Calu3 (cell line): Measurements from ENCODE around the gene ENPP7. TPM values are rescaled to one million over a fixed set of nuclear protein-coding genes. Genes with fewer than 3 reads are reported as not detected.

Experiments
- BruUV-seq: library from RNA; stranded (reverse); fragments of 400-500 nt; replicated peaks from 2 replicates; lab custom pipeline; 2021; lab: Mats Ljungman, UMichigan
- CTCF ChIA-PET: fragments of 300-600 bp; sonication (Branson Sonifier 250); formaldehyde crosslinking; loops from one replicate; lab custom pipeline; 2022; ENCODE audit warnings: antibody characterized with exemption; lab: Charles Lee
- DNase-seq: peaks from one replicate; pipeline ENCODE4 v3.0.0; 2022
- H3K27ac Mint-ChIP-seq: one replicate; pipeline ENCODE4 v1.8.0; 2022; ENCODE audit warnings: mixed read lengths; ENCODE audit not compliant: unreplicated experiment
- H3K27me3 Mint-ChIP-seq: one replicate; pipeline ENCODE4 v1.8.0; 2022; ENCODE audit warnings: mixed read lengths; ENCODE audit not compliant: unreplicated experiment
- H3K36me3 Mint-ChIP-seq: one replicate; pipeline ENCODE4 v1.8.0; 2022; ENCODE audit warnings: mild to moderate bottlenecking, moderate library complexity, mixed read lengths; ENCODE audit not compliant: insufficient read depth, unreplicated experiment
- H3K4me1 Mint-ChIP-seq: one replicate; pipeline ENCODE4 v1.8.0; 2022; ENCODE audit warnings: mild to moderate bottlenecking, low read depth, mixed read lengths; ENCODE audit not compliant: unreplicated experiment
- H3K4me3 Mint-ChIP-seq: one replicate; pipeline ENCODE4 v1.8.0; 2022; ENCODE audit warnings: mild to moderate bottlenecking, low read depth, moderate library complexity, mixed read lengths; ENCODE audit not compliant: unreplicated experiment
- H3K9me3 Mint-ChIP-seq: one replicate; pipeline ENCODE4 v1.8.0; 2022; ENCODE audit warnings: low read depth, mixed read lengths; ENCODE audit not compliant: unreplicated experiment
- CTCF ChIP-seq: fragments of 200-600 bp; IDR thresholded peaks from one replicate; pipeline ENCODE4 v1.8.0; 2022; ENCODE audit warnings: antibody characterized with exemption; ENCODE audit not compliant: unreplicated experiment
- intact Hi-C: fragments of 100-400 bp; cut with micrococcal nuclease; formaldehyde crosslinking; loops from one replicate; pipeline ENCODE4 v1.10.0; 2022; ENCODE audit not compliant: unreplicated experiment
- microRNA-seq: library from miRNA; unstranded; fragments of <30 nt; microRNA quantifications from one replicate; pipeline ENCODE4 v1.2.0, GENCODE V29; 2022
- total RNA-seq: library from RNA; stranded (reverse); gene quantifications from 2 replicates; pipeline ENCODE4 v1.2.3, GENCODE V29; 2022

ENPP7 gene
- total RNA-seq, 1 experiment from 2014 or later, result not detected

GRCh38 chr17:79789943-79790804, 59.4 kb downstream of the ENPP7 start:
- Mint-ChIP-seq H3K4me1 (no peaks in the 10 kb centered on the region), H3K27ac (no peak overlapping the region), H3K27me3 (peaks cover 29% of the 10 kb centered on the region), H3K4me3 (peak overlapping the region; percentile 66), H3K36me3 (peaks cover 6% of the 10 kb centered on the region), H3K9me3 (no peaks in the 10 kb centered on the region)
- no TSS peak for BruUV-seq
- peak; percentile 75 for DNase-seq
- CTCF ChIA-PET, result interaction anchor here (1.0 to 1.2 kb wide), 3 partner anchors 18 to 45 kb away, joined by 3 read pairs; no protein-coding TSS in a partner anchor
- peak; percentile 91 for TF ChIP-seq CTCF
- intact Hi-C loops, result loop anchor here (5.0 kb wide), 1 partner anchor 202 kb away; no protein-coding TSS in a partner anchor

- H3K27ac Mint-ChIP-seq, result no peak overlapping the region
- DNase-seq, result no peak
- intact Hi-C loops, result loop anchor here (5.0 kb wide), 1 partner anchor 201 kb away; no protein-coding TSS in a partner anchor
- H3K4me1 Mint-ChIP-seq, result peaks cover 4% of the 10 kb centered on the region
- H3K36me3 Mint-ChIP-seq, result peaks cover 11% of the 10 kb centered on the region
- no TSS peak for BruUV-seq
- H3K4me3 Mint-ChIP-seq, result no peak overlapping the region
- CTCF ChIA-PET, result interaction anchor here (1.0 kb wide), 1 partner anchor 45 kb away, joined by 3 read pairs; no protein-coding TSS in a partner anchor
- no peak for TF ChIP-seq CTCF
- no peaks in the 10 kb centered on the region for H3K9me3 Mint-ChIP-seq
- H3K27me3 Mint-ChIP-seq, result peaks cover 29% of the 10 kb centered on the region
These were observed 60.3 kb downstream of the ENPP7 start for GRCh38 chr17:79790805-79791734.

GRCh38 chr17:79791735-79792161, 61.0 kb downstream of the ENPP7 start:
- Mint-ChIP-seq H3K36me3 (peaks cover 18% of the 10 kb centered on the region), H3K4me1 (peaks cover 6% of the 10 kb centered on the region), H3K4me3 (no peak overlapping the region), H3K27ac (no peak overlapping the region), H3K27me3 (peaks cover 29% of the 10 kb centered on the region), H3K9me3 (no peaks in the 10 kb centered on the region)
- CTCF ChIA-PET, result no interaction called here
- intact Hi-C loops, result loop anchor here (5.0 kb wide), 1 partner anchor 201 kb away; no protein-coding TSS in a partner anchor
- BruUV-seq, result no TSS peak
- DNase-seq, result no peak
- no peak for TF ChIP-seq CTCF

Small RNA genes within 50 kb of the gene (microRNA-seq; reads per million reads assigned to microRNA genes)
- not detected for gene MIR4739

Other genes starting within 250 kb of the ENPP7 start
- gene RBFOX3, start 119.9 kb upstream of the ENPP7 start, total RNA-seq, result not detected in 2 replicates
- gene CBX2, start 47.2 kb downstream of the ENPP7 start, total RNA-seq, result 6.3 and 8.3 TPM in 2 replicates
- 11.1 and 11.8 TPM in 2 replicates for gene CBX8, start 66.1 kb downstream of the ENPP7 start, total RNA-seq
- gene CBX4, start 108.5 kb downstream of the ENPP7 start, total RNA-seq, result 40.2 and 46.8 TPM in 2 replicates